NCI-H2196 treated with DMSO at 0.1 percent for 48 hours (cell line): ENCODE data around the gene DENND6B.
A peak's percentile ranks its signal among the peaks of the same experiment; 100 is the strongest.

Source experiments
- DNase-seq: peaks from one replicate; lab custom pipeline; 2025; ENCODE audit not compliant: unreplicated experiment; lab: John Stamatoyannopoulos, UW

Gene DENND6B

DNA sequence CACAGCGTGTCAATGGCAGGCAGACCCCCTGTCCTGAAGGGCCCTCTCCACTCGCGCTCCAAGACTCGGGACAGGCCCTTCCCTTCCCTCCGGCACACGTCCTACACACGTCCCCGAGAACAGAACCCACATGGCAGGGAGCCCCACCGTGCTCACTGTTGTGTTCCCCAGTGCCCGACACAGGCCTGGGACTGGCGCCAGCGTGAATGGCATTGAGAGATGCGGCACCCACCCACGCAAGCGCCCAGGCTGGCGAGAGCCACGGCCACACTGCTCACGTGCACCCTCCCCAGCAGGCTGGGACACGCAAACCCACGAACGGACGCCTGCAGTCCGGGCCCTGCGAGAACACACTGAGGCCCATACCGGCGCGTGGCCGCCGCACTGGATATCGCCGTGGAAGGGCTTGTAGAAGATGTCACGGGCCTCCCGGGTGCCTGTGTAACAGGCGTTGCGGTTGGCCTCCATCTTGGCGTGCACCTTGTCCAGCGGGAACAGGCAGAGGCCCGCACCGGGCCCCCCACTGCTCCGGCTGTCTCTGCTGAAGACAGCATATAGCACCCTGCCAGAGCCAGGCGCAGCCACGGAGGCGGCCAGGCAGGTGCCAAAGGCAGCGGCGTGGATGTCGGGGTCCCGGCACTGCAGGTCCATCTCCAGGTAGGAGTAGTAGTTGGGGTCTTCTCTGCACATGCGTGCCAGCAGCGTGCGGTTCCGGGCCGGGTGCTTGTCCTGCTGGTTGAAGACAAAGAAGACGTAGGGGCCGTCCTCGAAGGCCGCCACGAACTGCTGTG, 37.5 kb downstream of the DENND6B start:
- DNase-seq = no peak

DNA sequence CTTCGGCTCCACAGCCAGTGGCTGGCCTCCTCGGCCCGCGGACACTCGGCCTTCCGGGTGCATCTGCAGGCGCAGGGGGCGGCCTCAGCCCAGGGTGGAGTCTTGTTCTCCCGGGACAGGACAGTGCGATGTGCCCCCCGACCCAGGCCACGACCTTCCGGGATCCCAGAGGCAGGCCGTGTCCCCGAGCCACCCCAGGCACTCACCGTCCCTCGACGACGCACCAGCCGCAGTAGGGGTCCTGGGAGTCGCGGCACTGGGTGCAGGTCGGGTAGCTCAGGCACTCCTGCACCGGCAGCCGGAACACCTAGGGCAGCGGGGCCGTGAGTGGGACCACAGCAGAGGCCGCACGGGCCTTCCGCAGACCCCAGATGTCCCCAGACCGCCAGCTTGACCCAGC, 39.1 kb downstream of the DENND6B start:
- no peak for DNase-seq

DNA sequence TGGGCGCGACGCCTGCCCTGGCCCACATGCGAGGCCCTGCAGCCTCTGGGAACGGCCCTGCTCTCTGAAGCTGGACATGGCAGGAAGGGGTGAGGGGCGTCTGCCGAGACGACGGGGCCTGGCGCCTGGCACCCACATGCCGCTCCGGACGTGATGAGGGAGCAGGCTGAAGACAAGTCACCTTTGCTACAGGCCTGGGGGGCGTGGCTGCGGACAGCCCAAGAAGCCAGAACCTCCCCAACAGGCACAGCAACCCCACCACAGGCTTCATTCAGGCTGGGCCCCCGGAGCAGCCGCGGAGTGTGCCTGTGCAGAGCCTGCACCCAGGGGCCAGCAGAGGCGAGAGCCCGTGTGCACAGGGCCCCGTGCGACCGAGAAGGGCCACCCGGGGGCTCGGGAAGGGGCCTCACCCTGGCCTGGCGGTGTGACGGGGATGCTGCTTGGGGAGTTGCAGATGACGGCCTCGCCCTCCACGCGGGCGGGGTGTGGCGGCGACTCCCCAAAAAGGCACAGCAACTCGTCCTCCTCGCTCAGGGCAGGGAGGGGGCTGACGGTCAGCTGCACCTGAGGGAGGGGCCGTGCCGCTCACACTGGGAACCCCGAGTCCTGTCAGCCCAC, 40.0 kb downstream of the DENND6B start:
- no peak for DNase-seq

- DNase-seq = no peak
Observed at GRCh38 chr22:50286275-50286674, 40.5 kb downstream of the DENND6B start.

- no peak for DNase-seq
Observed at GRCh38 chr22:50285568-50286229, 41.1 kb downstream of the DENND6B start.

DNA sequence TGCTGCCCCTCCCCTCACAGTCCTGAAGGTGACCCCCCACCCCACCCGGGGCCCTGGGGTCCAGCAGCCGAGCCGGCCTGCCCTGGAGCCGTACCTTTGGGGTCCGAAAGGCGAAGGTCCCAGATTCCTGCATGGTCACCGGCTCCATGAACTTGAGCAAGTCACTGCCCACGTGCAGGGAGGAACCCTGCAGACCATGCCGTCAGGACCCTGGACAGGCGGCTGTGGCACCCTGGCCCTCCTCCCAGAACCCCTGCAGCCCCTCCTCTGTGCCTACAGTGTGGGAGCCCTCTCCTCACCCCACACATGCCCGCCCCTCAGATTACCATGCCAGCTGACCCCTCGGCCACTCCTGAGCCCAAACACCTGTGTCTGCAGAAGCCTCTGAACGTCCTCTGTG, 42.3 kb downstream of the DENND6B start:
- no peak for DNase-seq

DNA sequence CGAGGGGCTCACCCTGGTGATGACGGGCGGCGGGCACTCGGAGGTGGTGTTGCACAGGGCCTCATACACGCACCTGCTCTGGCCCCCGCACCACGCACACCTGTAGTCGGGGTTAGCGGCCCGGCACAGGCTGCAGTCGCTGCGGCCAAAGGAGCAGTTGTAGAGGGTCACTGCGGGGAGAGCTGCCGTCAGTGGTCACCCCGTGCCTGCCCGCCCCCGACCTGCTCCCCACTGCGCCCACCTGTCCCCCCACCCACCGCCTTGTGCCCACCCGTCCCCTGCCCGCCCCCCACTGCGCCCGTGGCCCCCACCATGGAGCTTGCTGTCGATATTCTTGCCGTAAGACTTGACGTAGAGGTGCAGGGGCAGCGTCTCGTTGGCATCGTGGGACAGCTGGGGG, 43.0 kb downstream of the DENND6B start:
- no peak for DNase-seq

GRCh38 chr22:50282361-50283155, 44.3 kb downstream of the DENND6B start:
- DNase-seq = no peak

GRCh38 chr22:50281957-50282356, 44.9 kb downstream of the DENND6B start:
- DNase-seq = no peak

DNA sequence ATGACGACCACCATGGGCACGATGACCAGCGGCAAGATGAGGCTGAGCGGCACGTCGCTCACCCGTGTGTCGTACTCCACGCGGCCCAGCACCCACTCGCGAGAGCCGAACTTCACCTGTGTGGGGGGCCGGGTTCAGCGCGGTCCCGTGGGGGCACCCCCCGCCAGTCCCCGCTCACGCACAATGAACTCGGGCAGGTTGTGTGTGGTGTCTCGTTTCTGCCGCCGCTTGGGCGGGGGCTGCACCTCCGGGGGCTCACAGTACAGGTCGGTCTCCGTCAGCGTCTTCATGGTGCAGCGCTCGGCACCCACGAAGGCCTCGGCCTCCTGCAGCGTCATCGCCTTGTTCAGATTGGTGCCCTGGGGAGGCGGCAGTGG, 45.4 kb downstream of the DENND6B start:
- DNase-seq = no peak

DNA sequence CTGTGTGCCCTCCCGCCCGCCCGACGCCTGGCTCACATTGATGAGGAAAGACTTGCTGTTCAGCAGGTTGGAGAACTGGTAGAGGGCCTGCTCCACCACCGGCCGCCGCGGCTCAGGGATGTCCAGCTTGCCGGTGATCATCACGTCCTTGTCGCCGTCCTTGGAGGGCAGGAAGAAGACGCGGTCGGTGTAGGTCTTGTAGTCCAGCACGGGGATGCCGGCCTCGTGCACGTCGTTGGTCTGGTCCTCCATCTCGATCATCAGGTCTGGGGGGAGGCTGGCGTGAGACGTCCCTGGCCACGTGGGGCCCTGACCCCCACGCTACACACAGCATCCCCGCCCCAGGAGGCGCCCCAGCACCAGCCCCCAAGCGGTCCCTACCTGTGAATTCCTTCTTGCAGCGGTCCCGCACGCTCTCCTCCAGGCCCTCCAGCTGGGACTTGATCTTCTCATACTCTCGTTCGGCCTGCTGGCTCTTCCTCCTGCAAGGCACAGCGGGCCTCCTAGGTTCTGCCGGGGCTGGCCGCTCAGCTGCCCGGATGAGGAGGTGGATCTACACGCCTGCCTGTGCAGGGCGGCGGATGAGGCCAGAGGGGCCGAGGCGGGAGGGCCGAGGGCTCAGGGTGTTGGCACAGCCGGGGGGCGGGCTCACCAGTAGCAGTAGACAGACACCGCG, 46.0 kb downstream of the DENND6B start:
- DNase-seq = no peak

DNA sequence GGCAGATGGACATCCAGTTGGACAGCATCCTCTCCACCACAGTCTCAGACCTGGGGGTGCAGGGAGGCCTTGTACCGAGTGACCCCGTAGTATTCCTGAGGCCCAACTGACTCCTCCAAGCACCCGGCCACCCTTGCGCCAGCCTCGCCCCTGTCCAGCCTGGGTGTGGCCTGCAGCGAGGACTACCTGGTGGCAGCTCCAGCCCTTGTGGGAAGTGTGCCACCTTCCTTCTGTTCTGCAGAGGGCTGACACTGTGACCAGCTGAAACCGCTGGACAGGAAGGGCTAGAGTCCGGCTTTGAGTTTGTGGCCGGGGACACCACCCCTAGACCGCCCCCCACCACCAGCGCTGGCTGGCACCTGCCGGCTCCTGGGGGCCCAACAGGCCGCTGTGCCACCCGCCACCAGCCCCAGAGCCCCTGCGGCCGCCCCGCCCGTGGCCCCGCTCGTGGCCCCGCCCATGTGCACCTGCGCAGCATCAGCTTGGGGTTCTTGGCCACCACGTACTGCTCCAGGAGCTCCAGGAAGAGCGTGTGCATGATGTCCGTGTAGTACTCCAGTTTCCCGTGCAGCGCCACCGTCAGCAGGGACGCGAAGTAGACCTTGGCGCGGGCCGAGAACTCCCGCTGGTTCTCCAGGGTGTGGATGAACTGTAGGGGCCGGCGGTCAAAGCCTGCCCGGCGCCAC, 46.6 kb downstream of the DENND6B start:
- DNase-seq = no peak

DNA sequence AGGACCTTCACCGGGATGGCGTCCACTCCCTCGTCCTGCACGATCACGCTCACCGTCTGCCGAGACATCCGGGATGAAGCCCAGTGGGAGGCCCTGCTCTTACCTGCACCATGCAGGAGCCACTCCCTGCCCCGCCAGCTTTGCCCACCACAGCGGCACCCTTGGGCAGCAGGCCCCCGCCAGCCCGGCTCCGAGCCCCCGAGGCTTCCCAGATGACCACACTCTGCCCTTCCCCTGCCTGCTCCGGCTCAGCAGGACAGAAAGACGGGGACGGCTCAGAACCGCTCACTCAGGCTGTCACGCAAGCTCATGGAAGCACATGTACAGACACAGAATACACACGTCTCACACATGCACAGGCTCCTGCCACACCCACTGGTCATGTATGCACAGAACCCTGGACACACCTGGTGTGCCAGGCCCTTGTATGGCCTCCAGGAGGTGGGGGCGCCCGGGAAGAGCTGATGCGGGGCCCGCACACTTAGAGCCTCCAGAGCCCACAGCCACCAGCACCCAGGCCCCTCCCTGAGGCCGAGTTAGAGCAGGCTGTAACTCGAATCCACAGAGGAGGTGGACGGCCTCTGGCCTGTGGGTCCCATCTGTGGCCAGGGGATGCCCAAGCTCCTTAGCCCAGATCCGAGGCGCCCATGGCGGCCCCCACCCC, 47.7 kb downstream of the DENND6B start:
- no peak for DNase-seq

GRCh38 chr22:50278461-50278860, 48.4 kb downstream of the DENND6B start:
- no peak for DNase-seq

GRCh38 chr22:50277761-50278160, 49.1 kb downstream of the DENND6B start:
- no peak for DNase-seq

DNA sequence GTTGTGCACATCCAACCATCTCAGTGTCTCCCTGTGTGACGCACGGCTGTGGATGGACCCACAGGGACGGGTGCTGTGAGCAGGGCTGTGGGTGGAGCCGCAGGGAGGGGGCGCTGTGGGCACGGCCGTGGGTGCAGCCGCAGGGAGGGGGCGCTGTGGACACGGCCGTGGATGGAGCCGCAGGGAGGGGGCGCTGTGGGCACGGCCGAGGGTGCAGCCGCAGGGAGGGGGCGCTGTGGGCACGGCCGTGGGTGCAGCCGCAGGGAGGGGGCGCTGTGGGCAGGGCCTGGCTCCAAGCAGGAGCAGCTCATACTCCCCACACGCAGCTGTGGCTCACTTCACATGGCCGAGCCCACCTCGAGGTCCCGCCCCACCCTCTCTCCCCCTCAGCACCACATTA, 50.7 kb downstream of the DENND6B start:
- no peak for DNase-seq

- no peak for DNase-seq
Observed at GRCh38 chr22:50275181-50276055, 51.4 kb downstream of the DENND6B start.

GRCh38 chr22:50274771-50275170, 52.0 kb downstream of the DENND6B start:
- no peak for DNase-seq

- peak; percentile 12 for DNase-seq
Observed at GRCh38 chr22:50274311-50274710, 52.5 kb downstream of the DENND6B start.
